K562 (cell line): ENCODE data around the gene LEMD3. TPM values are rescaled to one million over a fixed set of nuclear protein-coding genes. Genes with fewer than 3 reads are reported as not detected.

Experiments
- ARID3B ChIP-seq: fragments of 250-450 bp; sonication (Bioruptor Pico); IDR thresholded peaks from 2 replicates; pipeline ENCODE4 v1.4.0; 2020; ENCODE audit warnings: borderline replicate concordance
- C11orf30 ChIP-seq: fragments of 450-650 bp; IDR thresholded peaks from 2 replicates; pipeline ENCODE4 v1.6.1; 2016; ENCODE audit warnings: low read depth, mild to moderate bottlenecking
- KAT7 ChIP-seq: sonication (generic); formaldehyde crosslinking; IDR thresholded peaks from 2 replicates; pipeline ENCODE4 v1.8.0; 2022; ENCODE audit warnings: missing genetic modification reagents, mild to moderate bottlenecking, borderline replicate concordance
- KAT8 ChIP-seq: fragments of 450-650 bp; IDR thresholded peaks from 2 replicates; pipeline ENCODE4 v1.6.1; 2016; ENCODE audit warnings: low read depth, mild to moderate bottlenecking
- PHB2 ChIP-seq: fragments of 450-650 bp; IDR thresholded peaks from 2 replicates; pipeline ENCODE4 v1.6.1; 2017; ENCODE audit warnings: low read depth
- PHF21A ChIP-seq: fragments of 450-650 bp; IDR thresholded peaks from 2 replicates; pipeline ENCODE4 v1.6.1; 2017; ENCODE audit warnings: low read depth, borderline replicate concordance
- RAD51 ChIP-seq: fragments of 450-650 bp; IDR thresholded peaks from 2 replicates; pipeline ENCODE4 v1.7.1; 2016; ENCODE audit warnings: low read depth, mild to moderate bottlenecking, borderline replicate concordance
- RERE ChIP-seq: sonication (generic); formaldehyde crosslinking; IDR thresholded peaks from 2 replicates; pipeline ENCODE4 v1.8.0; 2023; ENCODE audit warnings: missing genetic modification reagents, mild to moderate bottlenecking, borderline replicate concordance
- SAFB ChIP-seq: fragments of 200-400 bp; formaldehyde crosslinking; IDR thresholded peaks from 2 replicates; pipeline ENCODE4 v1.6.1; 2017; ENCODE audit warnings: low read depth, low read length, borderline replicate concordance
- ZNF24 ChIP-seq: fragments of 450-650 bp; IDR thresholded peaks from 2 replicates; pipeline ENCODE4 v1.6.1; 2016
- ZNF518B ChIP-seq: fragments of 250-450 bp; sonication (Bioruptor Pico); IDR thresholded peaks from 2 replicates; pipeline ENCODE4 v1.5.0; 2021; ENCODE audit warnings: mild to moderate bottlenecking, moderate library complexity
- polyA plus RNA-seq, 8 experiments: library from polyadenylated mRNA; depleted of rRNA in 4 of 8; stranded (reverse) in 5 of 8; unstranded in 3 of 8; fragments of >200 nt; fragmentation: Nextera tagmentation in 2 of 8; fragmentation: Illumina TruSeq in 1 of 8; extraction: Ambion mirVana in 2 of 8; extraction: Trizol in 1 of 8; gene quantifications; 2 replicates each; pipeline versions ENCODE4 v1.2.1 to v1.2.3, GENCODE V29; 2011 to 2014; ENCODE audit warnings: inconsistent platforms in 1 of 8, missing spikeins in 1 of 8
- total RNA-seq, 7 experiments: library from RNA; depleted of rRNA in 6 of 7; stranded (reverse); fragments of >200 nt in 6 of 7; fragmentation: Illumina TruSeq in 2 of 7; extraction: Trizol in 2 of 7; gene quantifications; 2 replicates each; pipeline versions ENCODE4 v1.2.1 to v1.2.3, GENCODE V29; 2011 to 2021; ENCODE audit warnings: low replicate concordance in 1 of 7

Gene LEMD3
- total and polyA plus RNA-seq, 9 of the 15 experiments (the other 6 are each of a cell fraction or from before 2014, with no cell fraction given): 6.8 to 37.4 (median 17.2) TPM

- TF ChIP-seq ZNF518B (no peak), RAD51 (no peak), ZNF24 (no peak), PHB2 (no peak), RERE (CRISPR knock-in tag) (no peak), SAFB (no peak), PHF21A (no peak), C11orf30 (no peak), KAT7 (CRISPR knock-in tag) (no peak), ARID3B (CRISPR knock-in tag) (no peak), KAT8 (no peak)
These were observed 12.8 kb downstream of the LEMD3 start (continued) for GRCh38 chr12:65182012-65182739.
